Measurements from ENCODE around the gene FBXL16. TPM values are rescaled to one million over a fixed set of nuclear protein-coding genes. Genes with fewer than 3 reads are reported as not detected.

The FBXL16 gene
- total RNA-seq, 1 donor from 2014 or later, result 0.13 TPM

- H3K4me1 Mint-ChIP-seq, result peaks cover 28% of the 10 kb centered on the region
- peak overlapping the region; percentile 74 for H3K4me3 Mint-ChIP-seq
- H3K27ac ChIP-seq, result no peak overlapping the region
- H3K4me2 ChIP-seq, result peak overlapping the region; percentile 69
- H3K27ac Mint-ChIP-seq, result no peak overlapping the region
- H3K36me3 ChIP-seq, result no peaks in the 10 kb centered on the region
- H3F3A ChIP-seq (ENCODE audit: low read depth), result peaks cover 18% of the 10 kb centered on the region
- TF ChIP-seq EZH2phosphoT487 (IDR thresholded peaks at IDR 0.05) (peak; percentile 98), CTCF (IDR thresholded peaks at IDR 0.05) (no peak), EZH2 (IDR thresholded peaks at IDR 0.05) (peak; percentile 98)
- no peaks in the 10 kb centered on the region for H3K9me3 ChIP-seq (ENCODE audit: low read depth)
- H3K27me3 Mint-ChIP-seq (ENCODE audit: insufficient read depth, low read depth), result peaks cover 54% of the 10 kb centered on the region
- H3K4me1 ChIP-seq, result peaks cover 6% of the 10 kb centered on the region
- no peak overlapping the region for H2AFZ ChIP-seq (replicated peaks)
- no peaks in the 10 kb centered on the region for H3K9me3 Mint-ChIP-seq
- H3K27me3 ChIP-seq, result peaks cover 100% of the 10 kb centered on the region
- DNase-seq (ENCODE audit: low spot score), result peak; percentile 45
- H4K20me1 ChIP-seq (ENCODE audit: low read depth), result peaks cover 64% of the 10 kb centered on the region
- H3K36me3 Mint-ChIP-seq, result no peaks in the 10 kb centered on the region
- H3K4me3 ChIP-seq, result peak overlapping the region; percentile 31
- H3K9ac ChIP-seq, result no peak overlapping the region
- H3K79me2 ChIP-seq (ENCODE audit: low read depth), result no peaks in the 10 kb centered on the region
Observed at GRCh38 chr16:706189-707061, 824 bp upstream of the FBXL16 start.

GRCh38 chr16:704552-705380 is 835 bp downstream of the FBXL16 start:
- no peaks in the 10 kb centered on the region for H3K36me3 Mint-ChIP-seq
- no peaks in the 10 kb centered on the region for H3K79me2 ChIP-seq (ENCODE audit: low read depth)
- H3K27ac ChIP-seq, result no peak overlapping the region
- peak overlapping the region; percentile 67 for H3K4me2 ChIP-seq
- H2AFZ ChIP-seq (replicated peaks), result no peak overlapping the region
- H3K4me1 Mint-ChIP-seq, result peaks cover 15% of the 10 kb centered on the region
- peaks cover 16% of the 10 kb centered on the region for H3F3A ChIP-seq (ENCODE audit: low read depth)
- peaks cover 56% of the 10 kb centered on the region for H3K27me3 Mint-ChIP-seq (ENCODE audit: insufficient read depth, low read depth)
- H3K4me1 ChIP-seq, result peaks cover 1% of the 10 kb centered on the region
- TF ChIP-seq CTCF (IDR thresholded peaks at IDR 0.05) (no peak), EZH2 (IDR thresholded peaks at IDR 0.05) (peak; percentile 91), EZH2phosphoT487 (IDR thresholded peaks at IDR 0.05) (peak; percentile 90)
- H3K9me3 ChIP-seq (ENCODE audit: low read depth), result no peaks in the 10 kb centered on the region
- peak overlapping the region; percentile 76 for H3K4me3 Mint-ChIP-seq
- no peak overlapping the region for H3K9ac ChIP-seq
- no peak overlapping the region for H3K27ac Mint-ChIP-seq
- peaks cover 70% of the 10 kb centered on the region for H4K20me1 ChIP-seq (ENCODE audit: low read depth)
- H3K27me3 ChIP-seq, result peaks cover 100% of the 10 kb centered on the region
- H3K36me3 ChIP-seq, result no peaks in the 10 kb centered on the region
- DNase-seq (ENCODE audit: low spot score), result peak; percentile 40
- H3K9me3 Mint-ChIP-seq, result no peaks in the 10 kb centered on the region
- no peak overlapping the region for H3K4me3 ChIP-seq

GRCh38 chr16:704047-704446 is 1.6 kb downstream of the FBXL16 start:
- Histone ChIP-seq H3K27me3 (peaks cover 100% of the 10 kb centered on the region), H3F3A (ENCODE audit: low read depth) (peaks cover 13% of the 10 kb centered on the region), H3K79me2 (ENCODE audit: low read depth) (no peaks in the 10 kb centered on the region), H3K4me3 (no peak overlapping the region), H3K9ac (no peak overlapping the region), H3K9me3 (ENCODE audit: low read depth) (no peaks in the 10 kb centered on the region), H3K27ac (no peak overlapping the region), H3K4me1 (no peaks in the 10 kb centered on the region), H2AFZ (replicated peaks) (no peak overlapping the region), H3K4me2 (no peak overlapping the region), H3K36me3 (no peaks in the 10 kb centered on the region), H4K20me1 (ENCODE audit: low read depth) (peaks cover 73% of the 10 kb centered on the region)
- H3K9me3 Mint-ChIP-seq, result no peaks in the 10 kb centered on the region
- no peaks in the 10 kb centered on the region for H3K36me3 Mint-ChIP-seq
- TF ChIP-seq EZH2 (IDR thresholded peaks at IDR 0.05), result no peak
- TF ChIP-seq EZH2phosphoT487 (IDR thresholded peaks at IDR 0.05), result no peak
- TF ChIP-seq CTCF (IDR thresholded peaks at IDR 0.05), result no peak
- H3K4me1 Mint-ChIP-seq, result peaks cover 9% of the 10 kb centered on the region
- no peak overlapping the region for H3K4me3 Mint-ChIP-seq
- H3K27me3 Mint-ChIP-seq (ENCODE audit: insufficient read depth, low read depth), result peaks cover 56% of the 10 kb centered on the region
- H3K27ac Mint-ChIP-seq, result no peak overlapping the region
- no peak for DNase-seq (ENCODE audit: low spot score)
